Transverse colon (tissue), 4 donors: ENCODE data around the gene CRISP3. TPM values are rescaled to one million over a fixed set of nuclear protein-coding genes. Genes with fewer than 3 reads are reported as not detected.
"Not testable (repeated sequence)": the region's sequence is repeated elsewhere in the genome, so short reads cannot be mapped to it uniquely, and the experiment has no call there.

ENCODE experiments used
- DNase-seq: peaks from one replicate; pipeline ENCODE4 v3.0.0-alpha.2; 2019
- H3K27ac ChIP-seq, 4 donors: fragments of 200-600 bp; sonication (generic); 2 replicates each; pipeline ENCODE4 v1.5.1; 2016 to 2018; ENCODE audit warnings: inconsistent platforms in 4 of 4
- H3K27me3 ChIP-seq: fragments of 200-600 bp; sonication (generic); 2 replicates; pipeline ENCODE4 v1.5.1; 2017; ENCODE audit warnings: inconsistent platforms
- H3K36me3 ChIP-seq, 4 donors: fragments of 200-600 bp; sonication (generic); 2 replicates each; pipeline ENCODE4 v1.5.1; 2017 to 2019; ENCODE audit warnings: inconsistent platforms in 4 of 4
- H3K4me1 ChIP-seq, 4 donors: fragments of 200-600 bp; sonication (generic); 2 replicates each; pipeline ENCODE4 v1.5.1; 2017 to 2020; ENCODE audit warnings: inconsistent platforms in 4 of 4
- H3K4me3 ChIP-seq, 4 donors: fragments of 200-600 bp; sonication (generic); 1 replicate in 1 of 4; 2 replicates in 3 of 4; pipeline versions ENCODE4 v1.5.1 to v1.6.1; 2017 to 2019; ENCODE audit warnings: inconsistent platforms in 4 of 4
- H3K9me3 ChIP-seq, 2 donors: fragments of 200-600 bp; sonication (generic); 2 replicates each; pipeline ENCODE4 v1.5.1; 2017 to 2019; ENCODE audit warnings: inconsistent platforms in 2 of 2
- CTCF ChIP-seq, 5 experiments: fragments of 200-600 bp in 3 of 5; fragments of 450-650 bp in 2 of 5; sonication (generic) in 3 of 5; IDR thresholded peaks; 1 replicate in 2 of 5; 2 replicates in 3 of 5; pipeline ENCODE4 v1.5.1; 2016 to 2017; ENCODE audit warnings: antibody characterized with exemption in 5 of 5, inconsistent platforms in 3 of 5, mild to moderate bottlenecking in 2 of 5, moderate library complexity in 1 of 5
- EP300 ChIP-seq: sonication (generic); formaldehyde crosslinking; IDR thresholded peaks from one replicate; pipeline ENCODE4 v1.6.1; 2017; ENCODE audit warnings: antibody characterized with exemption, low read depth
- POLR2A ChIP-seq: fragments of 450-650 bp; IDR thresholded peaks from one replicate; pipeline ENCODE4 v1.6.1; 2016; ENCODE audit warnings: antibody characterized with exemption, mild to moderate bottlenecking, moderate library complexity
- POLR2AphosphoS5 ChIP-seq, 3 donors: sonication (generic); formaldehyde crosslinking; IDR thresholded peaks; one replicate each; pipeline ENCODE4 v1.6.1; 2016; ENCODE audit warnings: antibody characterized with exemption in 3 of 3
- WGBS, 2 donors: methylation state at CpG; one replicate each; pipeline ENCODE4 v1.1.5; 2018; ENCODE audit warnings: low coverage in 1 of 2; 5-methylcytosine and 5-hydroxymethylcytosine counted together
- in situ Hi-C, 4 donors: fragments of 200-750 bp; cut with MboI; loops; one replicate each; pipeline versions ENCODE4 v1.15.0 to v1.15.1; 2017; ENCODE audit warnings: low sequenced_read_pairs in 3 of 4, low pct_ligation_motif_present in 1 of 4, low pct_unique_long_range_greater_than_20kb in 1 of 4
- intact Hi-C: fragments of 100-400 bp; cut with DNase I; formaldehyde crosslinking; loops from one replicate; pipeline ENCODE4 v1.15.1; 2023; ENCODE audit warnings: low total_unique reads
- total RNA-seq, 4 donors: library from RNA; depleted of rRNA; stranded (reverse); fragments of >200 nt; gene quantifications; one replicate each; pipeline ENCODE4 v1.1.0, GENCODE V29; 2016

Gene CRISP3
- total RNA-seq, 4 donors from 2014 or later: not detected

DNA sequence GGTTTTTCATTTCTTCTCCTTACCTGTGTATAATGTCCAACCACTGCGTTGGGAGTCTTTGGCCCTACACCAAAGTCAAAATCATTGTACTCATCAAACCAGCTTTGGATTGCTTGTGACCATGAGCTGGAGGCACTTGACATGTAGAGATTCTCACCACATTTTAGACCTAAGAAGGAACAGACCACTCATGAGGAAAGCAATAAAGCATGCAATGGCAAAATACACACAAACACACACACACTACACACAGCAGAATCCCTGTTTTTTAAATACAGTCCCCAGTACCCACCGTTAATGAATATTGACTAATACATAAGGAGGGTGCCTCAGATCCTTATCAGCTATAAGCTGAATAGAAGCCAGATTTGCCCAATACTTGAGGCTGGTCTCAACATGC is 10.5 kb downstream of the CRISP3 start:
- WGBS, 2 donors: 81 to 86% methylated on average over 1 to 2 of the region's 2 CpGs
- no peak overlapping the region for H3K4me3 ChIP-seq
- no peaks in the 10 kb centered on the region for H3K36me3 ChIP-seq
- H3K9me3 ChIP-seq: no peaks in the 10 kb centered on the region
- intact Hi-C loops: no loop called here
- no peaks in the 10 kb centered on the region for H3K4me1 ChIP-seq
- TF ChIP-seq EP300 (no peak), POLR2A (no peak), POLR2AphosphoS5 (IDR thresholded peaks at IDR 0.05) (no peak), CTCF (IDR thresholded peaks at IDR 0.05) (no peak)
- in situ Hi-C loops: no loop called here
- H3K27ac ChIP-seq: no peak overlapping the region
- H3K27me3 ChIP-seq: no peaks in the 10 kb centered on the region
- DNase-seq: no peak

- no peaks in the 10 kb centered on the region for H3K4me1 ChIP-seq
- WGBS, 2 donors: 78 to 79% methylated on average over 3 of the region's 3 CpGs
Measured at GRCh38 chr6:49732781-49733180, 11.4 kb downstream of the CRISP3 start.

GRCh38 chr6:49730251-49730650 is 13.9 kb downstream of the CRISP3 start:
- H3K4me3 ChIP-seq: no peak overlapping the region
- TF ChIP-seq CTCF (IDR thresholded peaks at IDR 0.05): no peak

More at GRCh38 chr6:49732781-49733180, 11.4 kb downstream of the CRISP3 start:
- in situ Hi-C loops: no loop called here
- Histone ChIP-seq H3K4me3 (no peak overlapping the region), H3K27me3 (no peaks in the 10 kb centered on the region), H3K9me3 (no peaks in the 10 kb centered on the region), H3K27ac (no peak overlapping the region), H3K36me3 (no peaks in the 10 kb centered on the region)
- intact Hi-C loops: no loop called here
- DNase-seq: no peak
- TF ChIP-seq EP300: no peak
- TF ChIP-seq POLR2AphosphoS5 (IDR thresholded peaks at IDR 0.05): no peak
- no peak for TF ChIP-seq CTCF (IDR thresholded peaks at IDR 0.05)
- no peak for TF ChIP-seq POLR2A

GRCh38 chr6:49723917-49724316 is 20.3 kb downstream of the CRISP3 start:
- not testable (repeated sequence) for H3K9me3 ChIP-seq

More at GRCh38 chr6:49730251-49730650, 13.9 kb downstream of the CRISP3 start:
- H3K4me1 ChIP-seq: no peaks in the 10 kb centered on the region
- no peaks in the 10 kb centered on the region for H3K27me3 ChIP-seq
- no peak for DNase-seq
- H3K27ac ChIP-seq: no peak overlapping the region
- no peaks in the 10 kb centered on the region for H3K36me3 ChIP-seq
- in situ Hi-C loops: no loop called here
- no peaks in the 10 kb centered on the region for H3K9me3 ChIP-seq
- intact Hi-C loops: no loop called here

DNA sequence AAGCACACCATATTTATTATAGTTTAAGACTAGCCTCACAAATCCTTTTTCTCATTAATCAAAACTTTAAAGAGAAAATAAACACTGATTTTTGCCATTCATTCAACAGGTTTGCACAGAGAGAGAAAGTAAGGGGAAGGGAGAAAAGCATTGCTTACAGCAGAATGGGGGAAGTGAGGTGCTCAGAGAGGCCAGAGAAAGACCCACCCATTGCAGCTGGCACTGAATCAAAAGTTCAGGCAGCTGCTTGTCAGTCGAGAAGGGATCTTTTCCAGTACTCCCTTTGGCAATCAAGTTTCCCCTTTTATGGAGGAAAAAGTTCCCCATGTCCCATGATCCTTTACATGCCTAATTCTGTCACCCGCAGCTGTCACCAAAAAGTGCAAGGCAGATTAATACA is 22.9 kb downstream of the CRISP3 start:
- in situ Hi-C loops: no loop called here
- no peak for DNase-seq
- no peak overlapping the region for H3K27ac ChIP-seq
- intact Hi-C loops: no loop called here
- H3K4me1 ChIP-seq: no peaks in the 10 kb centered on the region
- H3K9me3 ChIP-seq: no peaks in the 10 kb centered on the region
- WGBS, 2 donors: 50 to 58% methylated on average over 2 of the region's 2 CpGs
- H3K27me3 ChIP-seq: no peaks in the 10 kb centered on the region
- no peak overlapping the region for H3K4me3 ChIP-seq
- TF ChIP-seq POLR2A (no peak), POLR2AphosphoS5 (IDR thresholded peaks at IDR 0.05) (no peak), EP300 (no peak), CTCF (IDR thresholded peaks at IDR 0.05) (no peak)
- H3K36me3 ChIP-seq: no peaks in the 10 kb centered on the region

More at GRCh38 chr6:49723917-49724316, 20.3 kb downstream of the CRISP3 start:
- H3K27me3 ChIP-seq, H3K36me3 ChIP-seq, H3K4me3 ChIP-seq, H3K4me1 ChIP-seq, in situ Hi-C loops, DNase-seq, H3K27ac ChIP-seq, intact Hi-C loops: not testable (repeated sequence)
- 72 to 77% methylated on average over 4 of the region's 4 CpGs for WGBS, 2 donors
